GM12878 (cell line): ENCODE data around the gene MYCN.

ENCODE experiments used
- ATF2 ChIP-seq: IDR thresholded peaks from 2 replicates; pipeline ENCODE4 v1.6.1; 2012; ENCODE audit warnings: low read length, inconsistent platforms
- KDM1A ChIP-seq: fragments of 200-600 bp; sonication (generic); IDR thresholded peaks from 2 replicates; pipeline ENCODE4 v1.6.1; 2016; ENCODE audit warnings: borderline replicate concordance

DNA sequence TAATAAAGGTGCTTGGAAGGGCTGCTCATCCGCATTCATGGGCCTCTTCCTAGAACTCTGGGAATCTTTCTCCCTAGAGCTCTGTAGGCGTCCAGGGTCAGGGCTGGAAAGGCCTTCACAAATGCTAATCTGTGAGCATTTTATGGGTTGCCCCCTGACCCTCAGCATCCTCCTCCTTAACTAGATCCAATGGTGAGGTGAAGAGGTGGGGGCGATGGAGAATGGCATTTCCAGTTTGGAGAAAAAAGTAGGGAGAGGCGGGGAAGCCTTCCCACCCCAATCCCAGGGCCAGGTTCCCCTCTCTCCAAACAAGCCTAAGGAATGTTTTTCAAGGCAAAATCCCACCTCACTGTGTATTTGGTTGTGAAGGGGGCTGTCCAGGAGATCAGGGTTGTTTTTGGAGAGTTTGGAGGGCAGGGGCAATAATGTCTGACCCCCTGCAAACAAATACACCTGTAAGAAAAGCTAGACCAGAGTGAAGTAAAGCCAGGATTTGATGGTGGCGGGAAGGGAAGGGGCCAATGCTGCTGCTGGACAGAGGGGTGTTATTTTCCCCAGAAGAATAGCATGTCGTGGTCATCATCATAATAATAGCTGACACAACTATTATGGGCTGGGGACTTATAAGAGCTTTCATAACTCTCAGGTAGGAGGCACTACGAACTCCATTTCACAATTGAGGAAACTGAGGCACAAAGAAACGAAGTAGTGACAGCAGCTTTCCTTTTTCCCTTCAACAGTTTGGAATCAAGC lies 1.4 kb upstream of the MYCN start:
- TF ChIP-seq ATF2, result no peak
- no peak for TF ChIP-seq KDM1A
